Activated T-cell treated with anti-CD3 and anti-CD28 coated beads, Interleukin-2, amount 50 U/mL, for 4 hours (primary cell): Measurements from ENCODE around the gene CABP7. TPM values are rescaled to one million over a fixed set of nuclear protein-coding genes. Genes with fewer than 3 reads are reported as not detected.

ENCODE experiments used
- ATAC-seq, 2 donors: fragments of 200-7000 bp; cut with Tn5 transposase; one replicate each; pipeline ENCODE4 v1.10.0; 2021
- DNase-seq: peaks from one replicate; pipeline ENCODE4 v3.0.0-alpha.2; 2020
- H3K27me3 Mint-ChIP-seq: one replicate; pipeline ENCODE4 v1.8.0; 2021; ENCODE audit warnings: low read depth, mixed read lengths
- H3K36me3 Mint-ChIP-seq: one replicate; pipeline ENCODE4 v1.8.0; 2022; ENCODE audit warnings: mixed read lengths; ENCODE audit not compliant: insufficient read depth
- H3K4me1 Mint-ChIP-seq: one replicate; pipeline ENCODE4 v1.8.0; 2021; ENCODE audit warnings: low read depth, mixed read lengths
- H3K4me3 Mint-ChIP-seq: one replicate; pipeline ENCODE4 v1.8.0; 2021; ENCODE audit warnings: mild to moderate bottlenecking, moderate library complexity, mixed read lengths
- H3K9me3 Mint-ChIP-seq: one replicate; pipeline ENCODE4 v1.8.0; 2021; ENCODE audit warnings: mixed read lengths
- total RNA-seq, 3 donors: library from RNA; stranded (reverse); gene quantifications; one replicate each; pipeline ENCODE4 v1.2.1, GENCODE V29; 2021

The CABP7 gene
- total RNA-seq, 3 donors from 2014 or later = 0.11 to 0.20 (median 0.13) TPM

DNA sequence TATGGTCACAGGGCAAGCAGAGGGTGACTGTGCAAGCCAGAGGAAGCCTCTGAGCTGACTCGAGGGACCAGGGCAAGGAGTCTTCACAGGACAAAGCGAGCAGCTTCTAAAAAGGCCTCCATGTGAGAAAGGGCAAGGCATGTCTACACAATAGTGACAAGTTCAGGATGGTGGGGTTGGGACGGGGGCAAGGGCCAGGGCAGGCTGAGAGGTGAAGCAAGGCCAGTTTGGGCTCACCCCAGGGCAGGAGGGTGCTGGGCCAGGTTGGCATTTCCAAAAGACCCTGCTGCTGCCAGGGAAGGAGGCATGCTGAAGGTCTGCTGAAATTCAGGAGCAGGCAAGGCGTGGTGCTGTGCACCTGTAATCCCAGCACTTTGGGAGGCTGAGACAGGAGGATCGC is 12.3 kb upstream of the CABP7 start:
- DNase-seq (no peak), ATAC-seq (no peak)
- Mint-ChIP-seq H3K4me1 (peaks cover 4% of the 10 kb centered on the region), H3K36me3 (no peaks in the 10 kb centered on the region), H3K27me3 (peaks cover 5% of the 10 kb centered on the region), H3K9me3 (no peaks in the 10 kb centered on the region), H3K4me3 (no peak overlapping the region)

DNA sequence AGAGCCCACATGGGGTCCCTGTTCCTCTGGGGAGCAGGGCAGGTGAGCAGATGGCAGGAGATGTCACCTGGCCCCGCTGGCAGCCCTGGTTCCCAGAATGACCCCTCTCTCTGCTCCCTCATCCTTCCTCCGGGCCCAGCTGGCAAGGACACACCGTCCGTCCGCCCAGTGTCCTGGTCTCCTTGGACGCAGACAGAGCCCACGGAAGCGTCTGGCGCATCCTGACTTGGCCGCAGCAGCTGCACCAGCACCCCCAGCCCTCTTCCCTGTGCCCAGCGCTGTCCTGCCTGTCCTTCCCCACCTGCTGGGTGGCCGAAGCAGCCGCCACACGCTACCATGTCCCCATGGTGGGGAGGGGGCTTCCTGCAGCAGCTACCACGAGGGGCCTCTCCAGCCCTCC is 9.6 kb upstream of the CABP7 start:
- Mint-ChIP-seq H3K4me1 (no peaks in the 10 kb centered on the region), H3K4me3 (no peak overlapping the region), H3K9me3 (no peaks in the 10 kb centered on the region), H3K27me3 (peaks cover 13% of the 10 kb centered on the region), H3K36me3 (no peaks in the 10 kb centered on the region)
- DNase-seq (no peak), ATAC-seq (no peak)

DNA sequence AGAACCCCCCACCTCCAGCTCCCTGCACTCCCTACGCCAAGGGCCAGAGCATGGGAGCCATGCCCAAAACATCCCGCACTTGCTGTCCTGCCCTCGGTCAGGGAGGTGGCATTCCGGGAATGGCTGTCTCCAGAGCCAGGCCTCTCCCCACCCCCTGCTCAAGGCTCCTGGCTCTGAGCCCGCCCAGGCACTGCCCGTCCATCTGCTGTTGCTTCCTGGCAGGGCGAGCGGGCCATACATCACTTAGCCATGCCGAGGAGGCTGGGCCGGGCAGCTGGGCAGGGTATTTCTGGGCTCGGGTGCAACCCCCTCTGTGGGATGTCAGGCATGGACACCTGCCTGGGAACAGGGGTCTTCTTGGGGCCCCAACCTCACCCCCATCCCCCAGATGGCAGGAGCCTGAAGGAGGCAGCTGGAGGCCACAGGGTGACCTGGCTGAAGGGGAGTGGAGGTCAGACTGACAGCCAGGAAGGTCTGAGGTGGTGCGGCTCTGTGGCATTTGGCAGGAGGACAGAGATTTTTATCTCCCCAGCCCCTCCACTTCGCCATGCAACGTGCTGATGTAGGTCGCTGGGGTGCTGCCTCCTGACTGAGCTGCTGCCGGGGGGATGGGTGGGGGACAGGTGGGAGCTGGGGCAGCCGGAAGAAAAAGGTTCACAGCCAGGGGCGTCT is 8.7 kb upstream of the CABP7 start:
- no peak for ATAC-seq

DNA sequence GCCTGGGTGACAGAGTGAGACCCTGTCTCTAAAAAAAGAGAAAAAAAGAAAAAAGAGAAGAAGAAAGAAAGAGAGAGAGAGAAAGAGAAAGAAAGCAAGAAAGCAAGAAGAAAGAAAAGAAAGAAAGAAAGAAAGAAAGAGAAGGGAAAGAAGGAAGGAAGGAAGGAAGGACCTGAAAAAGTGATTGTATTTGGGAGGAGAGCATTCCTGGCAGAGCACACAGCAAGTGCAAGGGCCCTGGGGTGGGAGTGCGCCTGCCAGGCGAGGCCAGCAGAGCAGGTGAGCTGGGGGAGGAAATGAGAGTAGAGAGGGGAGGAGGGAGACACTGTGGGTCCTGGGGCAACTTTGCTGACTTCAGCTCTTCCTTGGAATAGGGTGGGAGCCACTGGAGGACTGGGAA is 7.7 kb upstream of the CABP7 start:
- no peaks in the 10 kb centered on the region for H3K4me1 Mint-ChIP-seq
- no peak for ATAC-seq
- H3K27me3 Mint-ChIP-seq = peaks cover 29% of the 10 kb centered on the region
- no peaks in the 10 kb centered on the region for H3K9me3 Mint-ChIP-seq
- H3K4me3 Mint-ChIP-seq = no peak overlapping the region
- H3K36me3 Mint-ChIP-seq = no peaks in the 10 kb centered on the region
- DNase-seq = no peak

More for the DNA sequence above, 8.7 kb upstream of the CABP7 start:
- Mint-ChIP-seq H3K9me3 (no peaks in the 10 kb centered on the region), H3K4me3 (no peak overlapping the region), H3K27me3 (peaks cover 18% of the 10 kb centered on the region), H3K4me1 (no peaks in the 10 kb centered on the region), H3K36me3 (no peaks in the 10 kb centered on the region)
- DNase-seq = no peak

DNA sequence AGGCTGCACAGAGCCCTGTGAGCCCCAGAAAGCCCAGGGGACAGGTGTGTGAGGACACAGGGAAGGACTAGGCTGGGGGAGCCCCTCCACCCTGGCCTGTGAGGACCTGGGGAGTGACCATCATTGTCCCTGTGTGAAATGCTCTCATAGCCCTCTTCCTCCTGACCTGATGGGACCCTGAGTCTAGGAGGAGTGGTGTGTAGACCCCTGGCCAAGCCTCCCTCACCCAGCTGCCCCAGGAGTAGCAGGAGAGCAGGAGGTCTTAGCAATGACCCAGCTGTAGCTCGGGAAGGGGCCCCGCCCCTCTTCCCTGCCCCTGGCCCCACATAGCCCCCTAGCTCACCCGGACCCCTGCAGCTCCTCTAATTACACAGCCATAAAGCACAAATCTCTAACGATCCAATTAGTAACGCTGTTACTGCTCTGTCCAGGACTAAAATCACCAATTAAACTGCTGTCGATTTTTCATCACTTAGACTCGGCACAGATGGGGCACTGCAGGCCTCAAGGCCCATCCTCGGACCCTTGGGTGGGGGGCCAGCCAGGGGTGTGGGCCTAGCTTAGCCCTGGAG is 6.6 kb upstream of the CABP7 start:
- H3K4me3 Mint-ChIP-seq = no peak overlapping the region
- H3K4me1 Mint-ChIP-seq = no peaks in the 10 kb centered on the region
- no peaks in the 10 kb centered on the region for H3K36me3 Mint-ChIP-seq
- H3K9me3 Mint-ChIP-seq = no peaks in the 10 kb centered on the region
- no peak for ATAC-seq
- no peak for DNase-seq
- peaks cover 37% of the 10 kb centered on the region for H3K27me3 Mint-ChIP-seq

DNA sequence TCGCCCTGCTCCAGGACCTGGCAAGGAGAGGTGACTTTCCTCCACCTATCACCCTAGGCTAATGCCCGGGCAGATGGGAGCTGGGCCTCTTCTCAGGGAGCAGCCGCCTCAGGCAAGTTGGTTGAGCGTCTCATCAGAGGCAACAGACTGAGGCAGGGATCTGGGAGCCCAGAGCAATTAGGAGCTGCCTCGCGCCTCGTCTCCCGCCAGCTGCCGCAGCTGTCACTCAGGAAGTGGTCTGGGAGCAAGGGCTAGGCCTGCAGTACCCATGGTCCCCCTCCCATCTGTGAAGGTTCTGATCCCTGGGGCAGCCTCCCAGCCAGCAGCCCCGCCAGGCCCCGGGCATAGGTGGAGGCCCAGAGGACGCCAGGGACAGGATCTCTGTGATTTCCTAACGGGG is 4.6 kb upstream of the CABP7 start:
- Mint-ChIP-seq H3K4me1 (peaks cover 3% of the 10 kb centered on the region), H3K9me3 (no peaks in the 10 kb centered on the region)

DNA sequence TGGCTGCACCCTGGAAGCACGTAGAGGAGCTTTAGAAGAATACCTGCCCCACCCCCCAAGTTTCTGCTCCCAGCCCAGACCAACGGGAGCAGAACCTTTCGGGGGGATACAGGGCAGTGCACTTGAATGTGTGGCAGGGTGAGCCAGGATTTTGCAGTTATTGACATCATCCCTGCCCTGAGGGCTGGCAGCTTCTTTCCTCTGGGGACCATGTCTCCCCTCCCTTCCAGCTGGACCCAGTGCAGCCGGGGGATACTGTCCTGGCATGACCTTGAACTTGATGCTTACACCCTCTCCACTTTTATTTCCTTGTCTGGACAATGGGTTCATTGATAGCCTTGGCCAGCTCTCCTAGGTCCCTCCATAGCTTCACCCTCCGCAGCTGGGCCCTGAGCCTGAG is 4.1 kb upstream of the CABP7 start:
- peaks cover 3% of the 10 kb centered on the region for H3K4me1 Mint-ChIP-seq
- no peaks in the 10 kb centered on the region for H3K36me3 Mint-ChIP-seq
- no peak overlapping the region for H3K4me3 Mint-ChIP-seq
- no peak for DNase-seq
- peaks cover 48% of the 10 kb centered on the region for H3K27me3 Mint-ChIP-seq
- no peak for ATAC-seq
- no peaks in the 10 kb centered on the region for H3K9me3 Mint-ChIP-seq

More for the DNA sequence above, 4.6 kb upstream of the CABP7 start:
- Mint-ChIP-seq H3K27me3 (peaks cover 50% of the 10 kb centered on the region), H3K4me3 (no peak overlapping the region), H3K36me3 (no peaks in the 10 kb centered on the region)
- no peak for DNase-seq
- ATAC-seq = no peak

DNA sequence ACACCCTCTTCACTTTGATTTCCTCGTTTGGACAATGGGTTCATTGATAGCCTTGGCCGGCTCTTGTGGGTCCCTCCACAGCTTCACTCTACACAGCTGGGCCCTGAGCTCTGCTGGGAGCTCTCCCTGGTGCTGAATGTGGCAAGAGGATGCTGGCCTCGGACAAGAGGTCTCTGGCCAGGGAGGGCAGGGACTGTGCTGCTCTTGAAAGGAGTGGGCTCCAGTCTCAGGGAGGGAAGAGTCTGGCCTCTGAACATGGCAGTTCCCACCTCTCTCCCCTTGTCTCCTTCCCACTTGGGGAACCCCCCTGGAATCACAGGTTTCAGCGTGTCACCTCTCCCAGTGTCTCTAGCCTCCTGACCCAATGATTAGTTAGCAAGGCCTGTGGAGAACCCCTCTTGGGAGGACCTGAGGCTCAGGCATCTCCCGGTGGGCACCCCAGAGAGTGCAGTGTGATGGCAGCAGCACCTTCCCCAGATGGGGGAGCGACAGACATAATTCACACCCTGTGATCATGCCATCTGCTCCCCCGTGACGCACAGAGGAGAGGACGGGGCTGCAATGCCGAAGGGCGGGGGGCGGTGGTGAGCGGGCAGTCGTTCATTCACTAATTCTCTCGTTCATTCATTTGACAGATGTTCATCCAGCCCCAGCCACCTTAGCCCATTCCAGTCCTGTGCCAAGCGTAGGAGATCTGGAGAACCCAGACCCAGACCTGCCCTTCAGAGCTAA is 2.8 kb upstream of the CABP7 start:
- Mint-ChIP-seq H3K4me3 (no peak overlapping the region), H3K4me1 (peaks cover 3% of the 10 kb centered on the region), H3K9me3 (no peaks in the 10 kb centered on the region), H3K27me3 (peaks cover 56% of the 10 kb centered on the region), H3K36me3 (no peaks in the 10 kb centered on the region)
- DNase-seq (no peak), ATAC-seq (no peak)

DNA sequence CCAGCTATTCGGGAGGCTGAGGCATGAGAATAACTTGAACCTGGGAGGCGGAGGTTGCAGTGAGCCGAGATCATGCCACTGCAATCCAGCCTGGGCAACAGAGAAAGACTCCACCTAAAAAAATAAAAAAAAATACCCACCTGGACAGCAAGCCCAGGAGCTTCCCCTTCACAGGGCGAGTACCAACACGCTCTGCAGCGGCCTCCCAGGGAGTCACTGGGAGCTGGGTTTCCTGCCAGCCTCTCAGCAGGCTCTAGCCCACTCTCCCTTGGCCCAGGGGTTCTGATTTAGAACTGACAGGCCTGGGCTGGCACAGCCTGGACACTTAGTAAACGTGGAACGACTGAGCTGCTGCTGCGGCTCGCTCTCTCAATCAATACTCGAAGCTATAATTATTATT is 2.0 kb upstream of the CABP7 start:
- Mint-ChIP-seq H3K36me3 (no peaks in the 10 kb centered on the region), H3K27me3 (peaks cover 53% of the 10 kb centered on the region), H3K4me1 (peaks cover 3% of the 10 kb centered on the region), H3K9me3 (no peaks in the 10 kb centered on the region), H3K4me3 (no peak overlapping the region)
- DNase-seq = no peak
- no peak for ATAC-seq

DNA sequence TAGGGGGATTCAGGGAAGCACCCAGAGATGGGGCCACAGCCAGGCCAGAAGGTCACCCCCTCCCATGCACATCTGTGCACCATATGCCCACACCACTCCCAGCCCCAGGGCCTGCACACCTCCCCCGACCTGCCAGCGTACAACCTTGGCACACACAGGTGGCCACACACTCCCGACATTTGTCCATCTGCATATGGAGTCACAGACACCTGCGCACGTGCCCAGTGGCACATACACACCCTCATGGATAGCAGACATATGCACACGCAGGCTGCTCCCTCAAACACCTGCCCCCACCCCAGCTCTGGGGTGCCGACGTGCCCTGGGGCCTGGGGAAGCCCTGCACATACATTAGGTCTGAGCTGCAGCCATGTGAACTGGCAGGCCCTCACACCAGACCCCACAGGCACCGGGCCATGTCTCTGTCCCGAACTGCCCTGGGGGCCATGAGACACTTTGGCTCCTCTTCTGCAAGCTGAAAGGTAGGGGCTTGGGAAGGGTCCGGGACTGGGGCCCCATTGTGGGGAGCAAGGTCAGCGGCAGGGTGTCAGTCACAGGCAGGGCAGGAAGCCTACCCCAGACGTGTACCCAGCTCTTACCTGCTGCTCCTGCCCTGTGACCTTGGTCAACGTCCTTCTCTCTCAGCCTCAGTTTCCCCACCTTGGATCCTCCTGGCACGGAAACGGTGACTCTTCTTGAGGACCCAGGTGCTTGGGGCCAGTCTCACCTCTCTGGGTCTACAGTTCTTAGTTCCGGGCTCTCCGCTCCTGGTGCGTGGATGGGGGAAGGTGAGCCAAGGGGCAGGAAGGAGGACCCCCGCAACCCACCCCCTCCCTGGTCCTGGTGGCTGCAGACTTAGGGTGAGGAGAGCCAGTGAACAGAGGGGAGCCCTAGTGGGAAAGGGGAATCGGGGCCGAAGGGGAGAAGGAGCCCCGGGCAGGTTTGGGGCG is 579 bp upstream of the CABP7 start:
- DNase-seq = no peak
- H3K4me3 Mint-ChIP-seq = no peak overlapping the region
- no peaks in the 10 kb centered on the region for H3K36me3 Mint-ChIP-seq
- H3K4me1 Mint-ChIP-seq = peaks cover 3% of the 10 kb centered on the region
- ATAC-seq = no peak
- H3K9me3 Mint-ChIP-seq = no peaks in the 10 kb centered on the region
- H3K27me3 Mint-ChIP-seq = peaks cover 51% of the 10 kb centered on the region

DNA sequence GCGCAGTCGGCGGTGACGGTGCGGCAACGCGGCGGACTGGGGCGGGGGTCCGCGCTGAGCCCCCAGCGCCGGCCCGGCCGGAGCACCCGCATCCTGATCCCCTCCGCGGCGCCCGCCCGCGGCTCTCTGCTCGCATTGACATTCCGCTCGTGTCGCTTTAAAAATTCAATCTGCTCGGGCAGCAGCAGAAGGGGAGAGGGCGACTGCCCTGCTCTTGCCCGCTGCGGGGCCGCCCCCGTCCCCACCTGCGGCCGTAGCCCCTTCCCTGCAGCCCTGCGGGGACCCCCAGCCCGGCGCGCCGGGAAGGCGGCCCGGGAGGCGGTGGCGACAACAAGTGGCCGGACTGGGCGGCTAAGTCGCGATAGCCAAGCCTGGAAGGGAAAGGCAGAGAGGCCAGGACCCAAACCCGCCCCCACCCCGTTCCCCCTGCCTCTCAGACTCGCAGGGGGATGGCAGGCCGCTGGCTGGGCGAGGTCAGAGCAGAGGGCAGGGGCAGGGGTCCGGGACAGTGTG is 1.1 kb downstream of the CABP7 start:
- no peak for DNase-seq
- ATAC-seq = no peak
- no peak overlapping the region for H3K4me3 Mint-ChIP-seq
- peaks cover 46% of the 10 kb centered on the region for H3K27me3 Mint-ChIP-seq
- H3K36me3 Mint-ChIP-seq = no peaks in the 10 kb centered on the region
- peaks cover 3% of the 10 kb centered on the region for H3K4me1 Mint-ChIP-seq
- H3K9me3 Mint-ChIP-seq = no peaks in the 10 kb centered on the region

DNA sequence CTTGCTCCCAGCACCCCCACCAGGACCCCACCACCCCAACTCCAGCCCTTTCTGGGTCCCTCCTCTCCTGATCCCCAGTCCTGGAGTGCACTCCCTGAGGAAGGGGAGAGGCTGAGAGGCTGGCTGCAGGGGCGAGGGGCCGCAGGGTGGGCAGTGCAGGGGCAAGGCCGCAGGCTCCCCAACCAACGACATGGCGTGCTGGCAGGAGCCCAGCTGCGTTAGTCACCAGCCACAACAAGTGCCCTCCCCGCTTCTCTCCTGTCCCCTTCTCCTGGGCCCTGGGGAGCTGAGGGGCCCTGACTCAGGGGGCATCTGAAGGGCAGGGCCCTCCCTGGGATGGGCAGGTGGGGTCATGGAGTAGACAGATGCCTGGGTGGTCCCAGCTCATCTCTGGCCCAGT is 2.3 kb downstream of the CABP7 start:
- H3K9me3 Mint-ChIP-seq = no peaks in the 10 kb centered on the region
- H3K4me1 Mint-ChIP-seq = peaks cover 3% of the 10 kb centered on the region
- peaks cover 36% of the 10 kb centered on the region for H3K27me3 Mint-ChIP-seq
- ATAC-seq (no peak), DNase-seq (no peak)
- no peak overlapping the region for H3K4me3 Mint-ChIP-seq
- H3K36me3 Mint-ChIP-seq = no peaks in the 10 kb centered on the region

DNA sequence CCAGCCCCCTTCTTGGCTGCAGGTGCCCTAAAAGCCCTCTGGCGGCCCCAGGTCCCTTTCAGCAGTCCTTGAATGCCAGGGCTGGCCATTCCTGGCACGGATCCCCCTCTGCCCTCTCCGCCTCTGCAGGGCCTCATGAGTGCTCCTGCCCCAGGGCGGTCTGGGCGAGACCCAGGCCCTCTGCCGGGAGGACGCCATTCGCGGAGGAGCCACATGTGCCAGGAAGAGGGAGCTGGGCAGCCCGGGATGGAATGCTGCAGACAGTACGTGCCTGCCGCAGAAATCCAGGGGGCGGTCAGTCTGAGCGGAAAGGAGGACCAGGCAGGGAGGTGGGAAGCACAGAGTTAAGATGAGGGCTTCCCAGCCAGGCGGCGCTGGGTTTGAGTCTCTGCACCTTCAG is 2.8 kb downstream of the CABP7 start:
- Mint-ChIP-seq H3K4me1 (peaks cover 3% of the 10 kb centered on the region), H3K9me3 (no peaks in the 10 kb centered on the region), H3K36me3 (no peaks in the 10 kb centered on the region), H3K27me3 (peaks cover 33% of the 10 kb centered on the region), H3K4me3 (no peak overlapping the region)
- ATAC-seq (no peak), DNase-seq (no peak)

DNA sequence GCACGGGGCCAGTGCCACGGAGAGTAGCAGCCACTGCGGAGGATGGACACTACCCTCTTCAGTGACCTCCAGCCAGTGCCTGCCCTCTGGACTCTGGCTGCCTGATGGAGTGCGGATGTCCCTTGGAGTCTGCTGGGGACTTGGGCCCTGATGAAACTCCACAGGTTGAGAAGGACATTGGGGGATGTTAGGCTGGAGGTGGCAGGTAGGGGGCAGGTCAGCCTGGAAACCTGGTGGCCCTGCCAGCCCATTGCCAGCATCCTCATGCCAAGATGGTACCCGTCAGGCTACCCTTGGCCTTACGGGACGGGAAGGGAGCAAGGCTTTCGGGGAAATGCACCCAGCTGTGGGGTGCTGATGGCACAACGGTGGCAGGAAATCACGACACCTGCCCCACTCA is 4.0 kb downstream of the CABP7 start:
- H3K27me3 Mint-ChIP-seq = peaks cover 22% of the 10 kb centered on the region
- peaks cover 3% of the 10 kb centered on the region for H3K4me1 Mint-ChIP-seq
- H3K9me3 Mint-ChIP-seq = no peaks in the 10 kb centered on the region
- no peak overlapping the region for H3K4me3 Mint-ChIP-seq
- no peak for DNase-seq
- ATAC-seq = no peak
- no peaks in the 10 kb centered on the region for H3K36me3 Mint-ChIP-seq
